Stimulated activated CD4-positive, alpha-beta T cell treated with anti-CD3 and anti-CD28 coated beads, TNF-alpha, amount 100 ng/mL, for 48 hours (primary cell): ENCODE results near the gene ARL15.
"Not testable (repeated sequence)": the region's sequence is repeated elsewhere in the genome, so short reads cannot be mapped to it uniquely, and the experiment has no call there.

Experiments used
- DNase-seq, 3 donors: peaks; one replicate each; pipeline ENCODE4 v3.0.0-alpha.2; 2020; ENCODE audit warnings: low read depth in 3 of 3

ARL15 gene

GRCh38 chr5:53900677-53901076 lies 409.7 kb downstream of the ARL15 start:
- no peak for DNase-seq

- DNase-seq: no peak
These were observed 415.2 kb downstream of the ARL15 start for GRCh38 chr5:53895091-53895683.

GRCh38 chr5:53893626-53894025 lies 416.7 kb downstream of the ARL15 start:
- no peak for DNase-seq

GRCh38 chr5:53892224-53892623 lies 418.1 kb downstream of the ARL15 start:
- DNase-seq: no peak

- DNase-seq: no peak
These were observed 419.2 kb downstream of the ARL15 start for GRCh38 chr5:53891159-53891558.

- DNase-seq: no peak
These were observed 419.9 kb downstream of the ARL15 start for GRCh38 chr5:53890490-53890889.

- DNase-seq: no peak
These were observed 425.5 kb downstream of the ARL15 start for GRCh38 chr5:53884844-53885243.

- no peak for DNase-seq
These were observed 426.0 kb downstream of the ARL15 start for GRCh38 chr5:53884417-53884816.

GRCh38 chr5:53882676-53883031 lies 427.7 kb downstream of the ARL15 start:
- DNase-seq: no peak

GRCh38 chr5:53882006-53882675 lies 428.2 kb downstream of the ARL15 start:
- DNase-seq: no peak

- no peak for DNase-seq
These were observed 430.6 kb downstream of the ARL15 start for GRCh38 chr5:53879708-53880323.

GRCh38 chr5:53878015-53878414 lies 432.4 kb downstream of the ARL15 start:
- no peak for DNase-seq

GRCh38 chr5:53877243-53877642 lies 433.1 kb downstream of the ARL15 start:
- DNase-seq: no peak

- no peak for DNase-seq
These were observed 436.0 kb downstream of the ARL15 start for GRCh38 chr5:53874409-53874808.

GRCh38 chr5:53873235-53873634 lies 437.1 kb downstream of the ARL15 start:
- no peak for DNase-seq

- no peak for DNase-seq
These were observed 438.6 kb downstream of the ARL15 start for GRCh38 chr5:53871775-53872174.

GRCh38 chr5:53871050-53871449 lies 439.3 kb downstream of the ARL15 start:
- no peak for DNase-seq

GRCh38 chr5:53858700-53859456 lies 451.5 kb downstream of the ARL15 start:
- DNase-seq: no peak

- DNase-seq: no peak
These were observed 453.9 kb downstream of the ARL15 start for GRCh38 chr5:53856506-53856905.

GRCh38 chr5:53836851-53837430 lies 473.4 kb downstream of the ARL15 start:
- not testable (repeated sequence) for DNase-seq

GRCh38 chr5:53834500-53834899 lies 475.9 kb downstream of the ARL15 start:
- DNase-seq: no peak
